Mucosa of gallbladder (tissue), 1 donor: ENCODE data around the gene USP17L11. TPM values are rescaled to one million over a fixed set of nuclear protein-coding genes. Genes with fewer than 3 reads are reported as not detected.
"Not testable (repeated sequence)": the region's sequence is repeated elsewhere in the genome, so short reads cannot be mapped to it uniquely, and the experiment has no call there.

Experiments used
- DNase-seq: peaks from one replicate; pipeline ENCODE4 v3.0.0-alpha.2; 2020; ENCODE audit warnings: low spot score
- total RNA-seq: library from RNA; stranded (reverse); gene quantifications from one replicate; pipeline ENCODE4 v1.2.1, GENCODE V29; 2021
- donor health status: DM: no; HTN: no; CAD: no.

Gene USP17L11, protein sequence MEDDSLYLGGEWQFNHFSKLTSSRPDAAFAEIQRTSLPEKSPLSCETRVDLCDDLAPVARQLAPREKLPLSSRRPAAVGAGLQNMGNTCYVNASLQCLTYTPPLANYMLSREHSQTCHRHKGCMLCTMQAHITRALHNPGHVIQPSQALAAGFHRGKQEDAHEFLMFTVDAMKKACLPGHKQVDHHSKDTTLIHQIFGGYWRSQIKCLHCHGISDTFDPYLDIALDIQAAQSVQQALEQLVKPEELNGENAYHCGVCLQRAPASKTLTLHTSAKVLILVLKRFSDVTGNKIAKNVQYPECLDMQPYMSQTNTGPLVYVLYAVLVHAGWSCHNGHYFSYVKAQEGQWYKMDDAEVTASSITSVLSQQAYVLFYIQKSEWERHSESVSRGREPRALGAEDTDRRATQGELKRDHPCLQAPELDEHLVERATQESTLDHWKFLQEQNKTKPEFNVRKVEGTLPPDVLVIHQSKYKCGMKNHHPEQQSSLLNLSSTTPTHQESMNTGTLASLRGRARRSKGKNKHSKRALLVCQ
- total RNA-seq = not detected

- DNase-seq = not testable (repeated sequence)
Measured at GRCh38 chr4:9215105-9215504, at the start of gene USP17L11. TSS of gene USP17L11 (plus strand) at chr4:9215405. CDS start at chr4:9215405, 0 bp downstream.

GRCh38 chr4:9165990-9166389 lies 49.2 kb upstream of the USP17L11 start:
- not testable (repeated sequence) for DNase-seq

GRCh38 chr4:9169791-9170459 lies 45.3 kb upstream of the USP17L11 start, which contains the start of gene FAM90A26:
TSS of gene FAM90A26 (plus strand) at chr4:9170409. CDS start at chr4:9173173, 2,764 bp downstream.
- DNase-seq = not testable (repeated sequence)

- not testable (repeated sequence) for DNase-seq
Measured at GRCh38 chr4:9210357-9210756, 4.8 kb upstream of the USP17L11 start, which contains the start of gene USP17L10. TSS of gene USP17L10 (plus strand) at chr4:9210657. CDS start at chr4:9210657, 0 bp downstream.

- not testable (repeated sequence) for DNase-seq
Measured at GRCh38 chr4:9214701-9215100, 504 bp upstream of the USP17L11 start.

- not testable (repeated sequence) for DNase-seq
Measured at GRCh38 chr4:9219852-9220251, 4.6 kb downstream of the USP17L11 start, which contains the start of gene USP17L12. TSS of gene USP17L12 (plus strand) at chr4:9220152. CDS start at chr4:9220152, 0 bp downstream.

DNA sequence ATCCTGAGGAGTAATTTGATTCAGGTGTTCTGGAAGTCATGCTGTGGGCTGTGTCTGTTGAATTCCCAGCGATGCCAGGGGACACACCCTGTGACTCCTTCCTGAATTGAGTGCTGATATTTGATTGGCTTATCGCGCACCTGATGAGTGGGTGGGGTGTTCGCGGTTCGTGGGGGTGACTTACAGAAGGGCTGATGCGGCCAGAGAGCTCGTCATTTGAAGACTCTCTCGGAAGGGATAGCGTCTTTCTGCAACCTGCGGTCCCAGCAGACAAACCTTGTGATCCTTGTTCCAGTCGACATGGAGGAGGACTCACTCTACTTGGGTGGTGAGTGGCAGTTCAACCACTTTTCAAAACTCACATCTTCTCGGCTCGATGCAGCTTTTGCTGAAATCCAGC lies 9.4 kb downstream of the USP17L11 start, which contains the start of gene USP17L13:
Gene USP17L13, plus strand, starts transcription at position 301 of the 400 bp plus-strand sequence. Its CDS starts 0 bp downstream, at position 301.
- DNase-seq = not testable (repeated sequence)

GRCh38 chr4:9230249-9230648 lies 15.0 kb downstream of the USP17L11 start:
- DNase-seq = peak; percentile 6

GRCh38 chr4:9234085-9234484 lies 18.9 kb downstream of the USP17L11 start, which contains the start of gene USP17L15:
TSS of gene USP17L15 (plus strand) at chr4:9234385. CDS start at chr4:9234385, 0 bp downstream.
- DNase-seq = not testable (repeated sequence)

DNA sequence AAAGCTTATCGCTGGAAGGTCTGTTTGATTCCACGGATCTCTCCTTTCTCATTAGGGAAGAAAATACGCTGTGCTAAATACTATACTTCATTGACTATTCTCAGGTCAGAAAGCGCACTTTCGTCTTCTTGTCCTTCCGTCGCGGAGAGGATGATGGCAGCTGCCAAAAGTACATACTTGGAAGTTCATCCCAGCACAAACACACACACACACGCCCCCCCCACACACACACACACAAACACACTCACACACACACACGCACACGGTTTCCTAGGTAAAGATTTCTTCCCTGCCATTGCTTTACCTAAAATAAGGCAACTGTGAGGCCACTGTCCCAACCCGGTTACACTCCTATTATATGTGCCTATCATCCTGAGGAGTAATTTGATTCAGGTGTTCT lies 23.3 kb downstream of the USP17L11 start:
- DNase-seq = not testable (repeated sequence)

GRCh38 chr4:9243579-9243978 lies 28.4 kb downstream of the USP17L11 start, which contains the start of gene USP17L17:
TSS of gene USP17L17 (plus strand) at chr4:9243879. CDS start at chr4:9243879, 0 bp downstream.
- not testable (repeated sequence) for DNase-seq

- peak; percentile 17 for DNase-seq
Measured at GRCh38 chr4:9247953-9248680, 32.9 kb downstream of the USP17L11 start, which contains the start of gene USP17L18. TSS of gene USP17L18 (plus strand) at chr4:9248630. CDS start at chr4:9248630, 0 bp downstream.

- not testable (repeated sequence) for DNase-seq
Measured at GRCh38 chr4:9253078-9253477, 37.9 kb downstream of the USP17L11 start, which contains the start of gene USP17L19. TSS of gene USP17L19 (plus strand) at chr4:9253378. CDS start at chr4:9253378, 0 bp downstream.

GRCh38 chr4:9257824-9258223 lies 42.6 kb downstream of the USP17L11 start, which contains the start of gene USP17L20:
TSS of gene USP17L20 (plus strand) at chr4:9258124. CDS start at chr4:9258124, 0 bp downstream.
- not testable (repeated sequence) for DNase-seq

DNA sequence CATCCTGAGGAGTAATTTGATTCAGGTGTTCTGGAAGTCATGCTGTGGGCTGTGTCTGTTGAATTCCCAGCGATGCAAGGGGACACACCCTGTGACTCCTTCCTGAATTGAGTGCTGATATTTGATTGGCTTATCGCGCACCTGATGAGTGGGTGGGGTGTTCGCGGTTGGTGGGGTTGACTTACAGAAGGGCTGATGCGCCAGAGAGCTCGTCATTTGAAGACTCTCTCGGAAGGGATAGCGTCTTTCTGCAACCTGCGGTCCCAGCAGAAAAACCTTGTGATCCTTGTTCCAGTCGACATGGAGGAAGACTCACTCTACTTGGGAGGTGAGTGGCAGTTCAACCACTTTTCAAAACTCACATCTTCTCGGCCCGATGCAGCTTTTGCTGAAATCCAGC lies 47.4 kb downstream of the USP17L11 start, which contains the start of gene USP17L21:
Gene USP17L21, plus strand, starts transcription at position 301 of the 400 bp plus-strand sequence. Its CDS starts 0 bp downstream, at position 301.
- not testable (repeated sequence) for DNase-seq

Other genes starting within 250 kb of the USP17L11 start
- not detected for gene FAM90A26, start 45.0 kb upstream of the USP17L11 start, total RNA-seq
- not detected for gene USP17L10, start 4.7 kb upstream of the USP17L11 start, total RNA-seq
- not detected for gene USP17L12, start 4.7 kb downstream of the USP17L11 start, total RNA-seq
- gene USP17L13, start 9.5 kb downstream of the USP17L11 start, total RNA-seq = not detected
- not detected for gene USP17L15, start 19.0 kb downstream of the USP17L11 start, total RNA-seq
- not detected for gene USP17L17, start 28.5 kb downstream of the USP17L11 start, total RNA-seq
- not detected for gene USP17L18, start 33.2 kb downstream of the USP17L11 start, total RNA-seq
- not detected for gene USP17L19, start 38.0 kb downstream of the USP17L11 start, total RNA-seq
- not detected for gene USP17L20, start 42.7 kb downstream of the USP17L11 start, total RNA-seq
- not detected for gene USP17L21, start 47.5 kb downstream of the USP17L11 start, total RNA-seq
- gene USP17L22, start 52.2 kb downstream of the USP17L11 start, total RNA-seq = not detected
- not detected for gene USP17L24, start 109.8 kb downstream of the USP17L11 start, total RNA-seq
- not detected for gene USP17L25, start 114.5 kb downstream of the USP17L11 start, total RNA-seq
- gene USP17L26, start 119.3 kb downstream of the USP17L11 start, total RNA-seq = not detected
- not detected for gene USP17L5, start 124.0 kb downstream of the USP17L11 start, total RNA-seq
- gene USP17L27, start 128.7 kb downstream of the USP17L11 start, total RNA-seq = not detected
- gene USP17L28, start 133.5 kb downstream of the USP17L11 start, total RNA-seq = not detected
- gene USP17L29, start 138.2 kb downstream of the USP17L11 start, total RNA-seq = not detected
- gene USP17L30, start 147.7 kb downstream of the USP17L11 start, total RNA-seq = not detected
- not detected for gene DEFB131A, start 229.0 kb downstream of the USP17L11 start, total RNA-seq